T-helper 2 cell treated with Interferon-gamma antibody and Interleukin-4, amounts not matched to agents 100 ng/mL and 5 ng/mL, for 36 hours (primary cell): ENCODE results near the gene CLDN3. TPM values are rescaled to one million over a fixed set of nuclear protein-coding genes. Genes with fewer than 3 reads are reported as not detected.

Experiments
- intact Hi-C: fragments of 100-400 bp; cut with micrococcal nuclease; formaldehyde crosslinking; loops from one replicate; pipeline ENCODE4 v1.15.1; 2023
- total RNA-seq: library from RNA; stranded (reverse); gene quantifications from 2 replicates; pipeline ENCODE4 v1.2.3, GENCODE V29; 2022

Gene CLDN3
- total RNA-seq, 1 donor from 2014 or later: not detected

- intact Hi-C loops: no loop called here
These were observed 995 bp upstream of the CLDN3 start for GRCh38 chr7:73770860-73771670.

- intact Hi-C loops: no loop called here
These were observed 529 bp downstream of the CLDN3 start for GRCh38 chr7:73769481-73770001.

DNA sequence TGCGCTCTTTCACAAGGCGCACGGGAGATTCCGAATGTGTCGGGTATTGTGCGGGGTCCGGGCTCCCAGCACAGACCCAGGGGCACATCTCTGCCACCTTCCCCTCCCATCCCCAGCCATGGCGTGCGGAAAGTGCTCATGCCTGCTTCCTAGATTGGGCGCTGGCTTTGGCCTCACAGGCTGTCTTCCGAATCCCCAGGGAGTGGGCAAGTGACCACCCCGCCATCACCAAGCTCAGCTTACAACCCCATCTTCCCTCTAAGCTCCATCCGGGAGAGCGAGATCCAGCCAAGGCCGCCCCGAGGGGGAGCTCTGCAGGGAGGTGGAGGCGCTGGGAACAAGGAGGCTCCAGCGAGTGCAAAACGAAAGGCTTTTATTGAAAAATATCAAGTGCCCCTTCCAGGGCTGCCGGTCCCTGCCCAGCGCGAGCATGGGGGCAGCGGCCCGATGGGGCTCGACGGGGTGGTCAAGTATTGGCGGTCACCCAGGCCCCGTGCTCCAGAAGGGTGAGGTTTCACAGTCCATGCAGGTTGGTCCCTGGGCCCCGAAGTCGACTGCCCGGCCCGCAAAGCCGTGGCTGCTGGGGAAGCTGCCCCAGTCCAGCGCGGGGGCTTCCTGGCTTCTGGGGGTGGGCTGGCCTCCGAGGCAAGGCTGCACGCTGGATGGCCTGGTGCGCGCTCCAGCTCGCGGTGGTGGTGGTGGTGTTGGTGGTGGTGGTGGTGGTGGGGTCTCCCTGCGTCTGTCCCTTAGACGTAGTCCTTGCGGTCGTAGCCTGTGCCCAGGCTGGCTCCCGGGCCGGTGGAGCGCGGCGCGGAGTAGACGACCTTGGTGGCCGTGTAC is 1.2 kb downstream of the CLDN3 start:
- intact Hi-C loops: no loop called here

GRCh38 chr7:73766556-73767229 is 3.4 kb downstream of the CLDN3 start:
- intact Hi-C loops: no loop called here

DNA sequence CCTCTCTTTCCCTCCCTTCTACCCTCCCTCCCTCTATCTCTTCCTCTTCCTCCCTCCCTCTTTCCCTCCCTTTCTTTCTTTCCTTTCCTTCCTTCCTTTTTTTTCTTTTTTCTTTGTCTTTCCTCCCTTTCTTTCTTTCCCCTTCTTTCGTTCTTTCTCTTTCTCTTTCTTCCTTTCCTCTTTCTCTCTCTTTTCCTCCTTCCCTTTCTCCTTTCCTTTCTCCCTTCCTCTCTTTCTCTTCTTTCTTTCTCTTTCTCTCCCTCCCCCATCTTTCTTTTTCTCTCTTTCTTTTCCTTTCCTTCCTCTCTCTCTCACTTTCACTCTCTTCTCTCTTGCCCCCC is 7.4 kb downstream of the CLDN3 start:
- intact Hi-C loops: no loop called here

- intact Hi-C loops: no loop called here
These were observed 8.0 kb downstream of the CLDN3 start for GRCh38 chr7:73761854-73762658.

DNA sequence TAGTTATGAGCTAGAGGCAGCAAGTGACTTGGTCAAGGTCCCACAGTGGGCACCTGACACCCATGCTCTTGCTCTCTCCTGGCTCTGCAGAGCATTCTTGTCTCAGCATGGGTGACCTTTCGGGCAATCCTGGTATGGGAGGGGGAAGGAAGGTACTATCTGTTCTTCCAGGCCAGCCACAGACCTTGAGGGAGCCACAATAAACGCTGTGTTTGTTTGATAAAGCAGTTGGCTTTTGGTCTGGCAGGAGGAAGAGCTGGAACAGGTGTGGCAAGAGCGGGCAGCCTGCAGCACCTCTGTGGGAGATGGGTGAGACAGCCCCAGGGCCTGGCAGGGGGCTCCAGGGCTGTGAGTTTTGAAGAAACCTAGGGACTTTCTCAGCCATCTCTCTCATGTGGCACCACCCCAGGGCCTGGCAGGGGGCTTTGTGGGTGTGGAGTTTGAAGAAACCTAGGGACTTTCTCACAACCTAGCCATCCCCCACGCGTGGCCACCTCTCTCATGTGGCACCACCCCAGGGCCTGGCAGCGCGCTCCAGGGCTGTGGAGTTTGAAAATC is 11.4 kb downstream of the CLDN3 start:
- intact Hi-C loops: no loop called here

GRCh38 chr7:73749931-73750776 is 19.9 kb downstream of the CLDN3 start:
- intact Hi-C loops: no loop called here

- intact Hi-C loops: no loop called here
These were observed 23.7 kb downstream of the CLDN3 start for GRCh38 chr7:73746378-73746777.

- intact Hi-C loops: no loop called here
These were observed 27.1 kb downstream of the CLDN3 start for GRCh38 chr7:73742753-73743641.

DNA sequence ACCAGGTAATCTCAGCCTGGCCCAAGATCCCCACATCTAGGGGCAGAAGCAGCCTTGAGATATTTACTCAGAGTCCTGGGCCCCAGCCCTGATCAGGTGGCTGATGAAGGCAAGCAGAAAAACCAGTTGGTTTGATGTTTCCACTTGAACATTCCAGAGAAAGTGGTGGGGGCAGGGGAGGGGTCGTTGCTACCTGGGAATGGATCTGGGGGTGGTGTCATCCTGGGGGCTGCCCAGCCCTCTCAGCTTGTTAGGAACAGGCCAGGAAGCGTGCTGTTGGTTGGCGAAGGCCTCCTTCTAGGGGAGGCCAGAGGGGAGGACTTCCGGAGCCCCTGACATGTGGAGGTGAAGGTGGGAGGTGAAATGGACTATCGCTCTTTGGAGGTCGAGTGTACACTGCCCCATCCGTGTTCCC is 27.7 kb downstream of the CLDN3 start:
- intact Hi-C loops: no loop called here

DNA sequence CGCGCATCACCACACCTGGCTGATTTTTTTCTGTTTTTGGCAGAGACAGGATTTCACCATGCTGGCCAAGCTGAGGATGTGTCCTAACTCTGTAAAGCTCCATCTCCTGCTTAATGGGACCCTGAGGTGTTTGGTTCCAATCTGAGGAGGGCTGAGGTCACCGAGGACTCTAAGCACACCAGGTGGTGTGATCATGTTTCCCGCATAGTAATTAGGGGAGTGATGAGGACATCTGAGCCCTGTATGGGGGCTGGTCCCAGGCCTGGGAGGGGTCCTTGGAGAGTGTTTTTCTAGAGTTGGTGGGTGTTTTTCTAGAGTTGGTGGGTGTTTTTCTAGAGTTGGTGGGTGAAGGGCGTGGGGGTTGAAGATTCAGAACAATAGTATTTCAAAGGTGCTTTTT is 28.5 kb downstream of the CLDN3 start:
- intact Hi-C loops: no loop called here

GRCh38 chr7:73740771-73741170 is 29.3 kb downstream of the CLDN3 start:
- intact Hi-C loops: no loop called here

GRCh38 chr7:73740212-73740611 is 29.9 kb downstream of the CLDN3 start:
- intact Hi-C loops: no loop called here

DNA sequence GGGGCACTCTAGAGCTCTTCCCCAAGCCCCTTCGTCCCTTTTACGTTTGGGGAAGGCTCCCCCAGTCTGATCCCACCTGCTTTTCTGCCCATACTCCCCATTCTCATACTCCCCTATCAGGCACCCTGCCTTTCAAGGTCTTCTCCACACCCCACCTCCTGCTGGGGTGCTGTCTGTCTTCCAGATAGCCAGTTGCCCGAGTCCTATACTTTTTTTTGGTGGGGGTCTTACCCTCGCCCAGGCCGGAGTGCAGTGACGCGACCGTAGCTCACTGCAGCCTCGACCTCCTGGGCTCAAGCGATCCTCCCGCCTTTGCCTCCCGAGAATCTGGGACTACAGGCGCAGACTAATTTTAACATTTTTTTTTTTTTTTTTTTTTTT is 30.7 kb downstream of the CLDN3 start:
- intact Hi-C loops: loop anchor here (2.0 to 10.0 kb wide), 2 partner anchors 21 to 345 kb away; partner anchors contain the start of genes LIMK1 and STX1A

DNA sequence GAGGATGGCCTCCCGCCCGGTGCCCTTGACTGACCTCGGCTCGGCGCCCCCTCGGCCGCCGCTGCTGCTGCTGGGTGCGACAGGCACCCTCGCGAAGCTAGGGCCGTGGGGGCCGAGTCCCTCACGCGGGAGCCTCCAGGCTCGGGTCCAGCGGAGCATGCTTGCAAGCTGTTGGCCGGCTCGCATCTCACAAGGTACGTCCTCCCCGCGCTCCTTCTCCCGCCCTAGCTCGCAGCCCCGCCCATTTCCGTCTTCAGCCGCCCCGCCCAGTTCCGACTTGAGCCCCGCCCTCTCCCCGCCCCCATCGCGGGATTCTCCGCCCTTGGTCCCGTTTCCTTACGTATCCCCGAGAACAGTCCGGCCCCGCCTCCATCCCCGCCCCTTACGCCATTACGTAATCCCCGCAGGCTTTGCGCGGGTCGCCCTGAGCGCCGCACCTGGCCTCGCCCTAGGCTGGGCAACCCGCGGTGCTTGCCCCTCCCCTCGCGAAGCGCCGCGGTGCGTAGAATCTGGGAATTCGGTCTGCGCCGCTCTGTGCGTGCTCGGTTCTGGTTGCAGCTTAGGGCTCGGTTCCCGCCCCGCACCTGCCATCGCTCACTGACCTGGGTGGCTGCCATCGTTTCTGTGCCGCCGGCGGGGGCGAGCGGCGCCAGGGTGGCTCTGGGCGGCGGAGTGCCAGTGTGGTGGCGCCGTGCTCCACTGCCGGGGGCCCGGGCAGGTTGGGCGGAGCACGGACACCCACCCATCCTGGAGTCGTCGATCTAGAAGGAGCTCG is 31.3 kb downstream of the CLDN3 start, which contains the start of gene ABHD11:
Gene ABHD11, minus strand, starts transcription at position 191 of the 775 bp plus-strand sequence. Its CDS starts 32 bp downstream, at position 159.
- intact Hi-C loops: loop anchor here (1.0 to 10.0 kb wide), 8 partner anchors 20 to 346 kb away; partner anchors contain the start of genes BAZ1B, BCL7B, BUD23 and DNAJC30

DNA sequence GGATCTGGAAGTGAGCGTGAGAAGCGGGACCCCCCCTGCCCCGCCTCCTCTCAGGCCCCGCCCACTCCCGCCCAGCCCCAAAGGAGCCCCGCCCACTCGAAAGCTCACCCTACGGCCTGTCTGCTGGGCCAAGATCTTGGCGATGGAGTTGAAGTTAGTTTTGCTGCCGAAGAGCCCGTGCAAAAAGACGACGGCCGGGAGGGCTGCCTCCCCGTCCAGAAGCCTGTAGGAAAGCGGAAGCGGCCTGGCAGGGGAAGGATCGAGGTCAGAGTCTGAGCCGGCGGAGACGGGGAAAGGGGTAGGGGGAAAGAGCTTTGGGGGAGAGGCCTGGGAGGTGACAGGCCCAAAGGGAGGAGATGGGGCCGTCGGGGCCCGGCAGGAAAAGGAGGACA is 31.9 kb downstream of the CLDN3 start:
- intact Hi-C loops: loop anchor here (1.0 to 10.0 kb wide), 8 partner anchors 19 to 347 kb away; partner anchors contain the start of genes BAZ1B, BCL7B, BUD23 and DNAJC30
